AG10803 (cell line): ENCODE results near the gene PRPH.
A peak's percentile ranks its signal among the peaks of the same experiment; 100 is the strongest.

Source experiments
- DNase-seq: peaks from one replicate; pipeline ENCODE4 v3.0.0; 2010; ENCODE audit warnings: low read depth
- H3K4me3 ChIP-seq: 2 replicates; pipeline ENCODE4 v1.5.1; 2011; ENCODE audit warnings: mild to moderate bottlenecking, low read length, control low read depth
- CTCF ChIP-seq: conservative IDR thresholded peaks from 2 replicates; pipeline ENCODE4 v1.5.1; 2011; ENCODE audit warnings: mild to moderate bottlenecking, low read length, control low read depth, inconsistent platforms

Gene PRPH

GRCh38 chr12:49338830-49339463, 44.0 kb downstream of the PRPH start:
- DNase-seq: no peak
- no peak overlapping the region for H3K4me3 ChIP-seq
- no peak for TF ChIP-seq CTCF

- DNase-seq: no peak
- no peak overlapping the region for H3K4me3 ChIP-seq
- no peak for TF ChIP-seq CTCF
Measured at GRCh38 chr12:49339464-49339861, 44.5 kb downstream of the PRPH start.

GRCh38 chr12:49340095-49340870, 45.3 kb downstream of the PRPH start:
- DNase-seq: no peak
- no peak overlapping the region for H3K4me3 ChIP-seq
- no peak for TF ChIP-seq CTCF

GRCh38 chr12:49340971-49341776, 46.2 kb downstream of the PRPH start:
- no peak overlapping the region for H3K4me3 ChIP-seq
- no peak for DNase-seq
- no peak for TF ChIP-seq CTCF

- no peak overlapping the region for H3K4me3 ChIP-seq
- TF ChIP-seq CTCF: no peak
- no peak for DNase-seq
Measured at GRCh38 chr12:49341777-49342065, 46.8 kb downstream of the PRPH start.

GRCh38 chr12:49342066-49342913, 47.3 kb downstream of the PRPH start:
- peak overlapping the region; percentile 51 for H3K4me3 ChIP-seq
- peak; percentile 65 for TF ChIP-seq CTCF
- DNase-seq: peak; percentile 44
